ENCODE data around the gene XPOT. TPM values are rescaled to one million over a fixed set of nuclear protein-coding genes. Genes with fewer than 3 reads are reported as not detected.
"Not testable (repeated sequence)": the region's sequence is repeated elsewhere in the genome, so short reads cannot be mapped to it uniquely, and the experiment has no call there.

The XPOT gene
- total RNA-seq (10 to 100 TPM; 88.8 TPM), polyA plus RNA-seq (10 to 100 TPM; 50.2 to 50.8 TPM)

- Histone ChIP-seq H3K4me3 (ENCODE audit: low read length in 2 of 2) (peak within 1 kb of the TSS; percentile 78 to 86), H3K27me3 (ENCODE audit: insufficient read depth, low read length) (no peaks in the 10 kb centered on the region), H3K4me1 (ENCODE audit: insufficient read depth, low read length) (peaks cover 33% of the 10 kb centered on the region), H3K36me3 (ENCODE audit: insufficient read depth, low read length) (no peaks in the 10 kb centered on the region), H3K9me3 (ENCODE audit: control insufficient read depth in 1 of 2, low read length in 2 of 2) (no peaks in the 10 kb centered on the region), H3K27ac (ENCODE audit: low read depth, low read length) (peak within 1 kb of the TSS; percentile 91)
- intact Hi-C loops (cut with micrococcal nuclease), result loop anchor here (1.0 to 10.0 kb wide), 8 partner anchors 49 to 1901 kb away; partner anchors contain the start of genes GNS, HELB, KICS2 and RXYLT1
- Mint-ChIP-seq H3K27ac (peak within 1 kb of the TSS; percentile 94 to 98 (median 97)), H3K36me3 (peaks cover 0 to 9% of the 10 kb centered on the region in 2 donors), H3K9me3 (peaks cover 0 to 2% (median 0%) of the 10 kb centered on the region in 8 donors), H3K4me3 (peak within 1 kb of the TSS; percentile 90 to 98 (median 96)), H3K27me3 (no peaks in the 10 kb centered on the region), H3K4me1 (peaks cover 21 to 49% (median 37%) of the 10 kb centered on the region in 4 donors)
- CTCF ChIA-PET (ENCODE audit: partially characterized antibody), result interaction anchor here (1.1 to 1.2 kb wide), 2 partner anchors 11 to 15 kb away, joined by 3 to 4 read pairs; no protein-coding TSS in a partner anchor
- POLR2A ChIA-PET (ENCODE audit: partially characterized antibody), result interaction anchor here (0.8 to 2.9 kb wide), 12 partner anchors 8 to 765 kb away, joined by 3 to 15 read pairs (median 4); partner anchors contain the start of genes C12orf56, KICS2 and LEMD3
- DNase-seq, result peak; percentile 91 to 95 (median 94)
Observed at GRCh38 chr12:64403707-64404469, at the start of gene XPOT. TSS of gene XPOT (plus strand) at chr12:64404392. CDS start at chr12:64410036, 5,644 bp downstream.

- H3K36me3 Mint-ChIP-seq; H3K4me3 ChIP-seq (ENCODE audit: low read length in 2 of 2); H3K27ac Mint-ChIP-seq; H3K36me3 ChIP-seq (ENCODE audit: insufficient read depth, low read length); H3K4me1 ChIP-seq (ENCODE audit: insufficient read depth, low read length); POLR2A ChIA-PET (ENCODE audit: partially characterized antibody); H3K27me3 ChIP-seq (ENCODE audit: insufficient read depth, low read length); H3K9me3 ChIP-seq (ENCODE audit: control insufficient read depth in 1 of 2, low read length in 2 of 2); H3K27ac ChIP-seq (ENCODE audit: low read depth, low read length); CTCF ChIA-PET (ENCODE audit: partially characterized antibody); H3K4me1 Mint-ChIP-seq; intact Hi-C loops (cut with micrococcal nuclease); H3K27me3 Mint-ChIP-seq; H3K4me3 Mint-ChIP-seq; DNase-seq: not testable (repeated sequence)
- peaks cover 0 to 24% (median 14%) of the 10 kb centered on the region in 8 donors for H3K9me3 Mint-ChIP-seq
Observed at GRCh38 chr12:64356209-64356608, 48.0 kb upstream of the XPOT start.

DNA sequence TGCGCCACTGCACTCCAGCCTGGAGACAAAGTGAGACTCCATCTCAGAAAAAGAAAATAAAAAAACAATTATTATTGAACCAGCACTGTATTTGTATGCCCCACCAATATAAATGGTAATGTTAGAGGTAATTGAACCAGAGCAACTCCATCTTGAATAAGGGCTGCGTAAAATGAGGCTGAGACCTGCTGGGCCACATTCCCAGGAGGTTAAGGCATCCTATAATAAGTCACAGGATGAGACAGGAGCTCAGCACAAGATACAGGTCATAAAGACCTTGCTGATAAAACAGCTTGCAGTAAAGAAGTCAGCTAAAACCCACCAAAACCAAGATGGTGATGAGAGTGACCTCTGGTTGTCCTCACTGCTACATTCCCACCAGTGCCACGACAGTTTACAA is 43.0 kb upstream of the XPOT start:
- H3K27me3 Mint-ChIP-seq; H3K9me3 ChIP-seq (ENCODE audit: control insufficient read depth in 1 of 2, low read length in 2 of 2); H3K4me3 ChIP-seq (ENCODE audit: low read length in 2 of 2); H3K27me3 ChIP-seq (ENCODE audit: insufficient read depth, low read length); POLR2A ChIA-PET (ENCODE audit: partially characterized antibody); H3K27ac Mint-ChIP-seq; H3K36me3 Mint-ChIP-seq; CTCF ChIA-PET (ENCODE audit: partially characterized antibody); intact Hi-C loops (cut with micrococcal nuclease); H3K36me3 ChIP-seq (ENCODE audit: insufficient read depth, low read length); H3K4me1 Mint-ChIP-seq; DNase-seq; H3K4me1 ChIP-seq (ENCODE audit: insufficient read depth, low read length); H3K4me3 Mint-ChIP-seq; H3K27ac ChIP-seq (ENCODE audit: low read depth, low read length): not testable (repeated sequence)
- peaks cover 0 to 12% (median 7%) of the 10 kb centered on the region in 8 donors for H3K9me3 Mint-ChIP-seq

DNA sequence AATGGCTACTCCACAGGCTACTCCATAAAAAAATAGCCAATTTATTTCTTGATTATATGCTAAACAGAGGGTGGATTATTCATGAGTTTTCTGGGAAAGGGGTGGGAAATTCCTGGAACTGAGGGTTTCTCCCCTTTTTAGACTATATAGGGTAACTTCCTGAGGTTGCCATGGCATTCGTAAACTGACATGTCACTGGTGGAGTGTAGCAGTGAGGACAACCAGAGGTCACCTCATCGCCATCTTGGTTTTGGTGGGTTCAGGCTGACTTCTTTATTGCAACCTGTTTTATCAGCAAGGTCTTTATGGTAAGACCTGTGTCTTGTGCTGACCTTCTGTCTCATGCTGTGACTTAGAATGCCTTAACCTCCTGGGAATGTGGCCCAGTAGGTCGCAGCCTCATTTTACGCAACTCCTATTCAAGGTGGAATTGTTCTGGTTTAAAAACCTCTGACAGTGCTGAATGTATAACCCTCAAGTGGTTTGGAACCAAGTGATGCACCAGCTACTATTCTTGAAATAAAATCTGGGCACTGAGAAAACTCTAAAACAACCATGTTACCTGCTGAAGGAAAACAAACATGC is 41.4 kb upstream of the XPOT start:
- intact Hi-C loops (cut with micrococcal nuclease), result no loop called here

DNA sequence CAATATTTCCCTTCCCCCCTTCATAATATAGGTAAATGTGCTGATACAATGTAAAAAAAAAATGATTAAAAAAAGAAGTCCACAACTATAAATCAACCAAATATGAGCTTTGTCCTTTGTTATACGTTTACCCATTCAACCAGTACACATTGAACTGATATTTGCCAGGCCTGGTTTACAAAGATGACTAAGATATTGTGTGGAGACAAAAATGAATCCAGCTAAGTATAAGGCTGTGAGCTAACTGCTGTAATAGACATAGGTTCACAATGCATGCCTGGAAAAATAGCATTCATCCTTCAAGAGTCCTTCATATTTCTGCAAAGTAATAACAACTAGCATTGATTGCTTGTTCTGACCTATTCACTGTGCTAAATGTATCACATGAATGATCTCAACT is 20.5 kb upstream of the XPOT start:
- Mint-ChIP-seq H3K36me3 (peaks cover 0 to 1% of the 10 kb centered on the region in 2 donors), H3K27me3 (no peaks in the 10 kb centered on the region), H3K9me3 (peaks cover 0 to 15% (median 11%) of the 10 kb centered on the region in 8 donors), H3K4me3 (no peak overlapping the region), H3K4me1 (peaks cover 16 to 46% (median 26%) of the 10 kb centered on the region in 4 donors), H3K27ac (peak overlapping the region in 4 of 7 donors; percentile 20 to 62 (median 34))
- no peak overlapping the region for H3K27ac ChIP-seq (ENCODE audit: low read depth, low read length)
- POLR2A ChIA-PET (ENCODE audit: partially characterized antibody), result interaction anchor here (1.0 kb wide), 1 partner anchor 341 kb away, joined by 5 read pairs; no protein-coding TSS in a partner anchor
- no peaks in the 10 kb centered on the region for H3K36me3 ChIP-seq (ENCODE audit: insufficient read depth, low read length)
- H3K27me3 ChIP-seq (ENCODE audit: insufficient read depth, low read length), result no peaks in the 10 kb centered on the region
- peaks cover 26% of the 10 kb centered on the region for H3K4me1 ChIP-seq (ENCODE audit: insufficient read depth, low read length)
- CTCF ChIA-PET (ENCODE audit: partially characterized antibody), result interaction anchor here (0.6 to 0.7 kb wide), 2 partner anchors 129 to 509 kb away, joined by 3 to 4 read pairs; no protein-coding TSS in a partner anchor
- no peaks in the 10 kb centered on the region for H3K9me3 ChIP-seq (ENCODE audit: control insufficient read depth in 1 of 2, low read length in 2 of 2)
- intact Hi-C loops (cut with micrococcal nuclease), result no loop called here
- no peak overlapping the region for H3K4me3 ChIP-seq (ENCODE audit: low read length in 2 of 2)
- no peak for DNase-seq

More for the DNA sequence above, 41.4 kb upstream of the XPOT start:
- Histone ChIP-seq H3K4me1 (ENCODE audit: insufficient read depth, low read length) (no peaks in the 10 kb centered on the region), H3K27ac (ENCODE audit: low read depth, low read length) (no peak overlapping the region), H3K9me3 (ENCODE audit: control insufficient read depth in 1 of 2, low read length in 2 of 2) (no peaks in the 10 kb centered on the region), H3K27me3 (ENCODE audit: insufficient read depth, low read length) (no peaks in the 10 kb centered on the region), H3K36me3 (ENCODE audit: insufficient read depth, low read length) (no peaks in the 10 kb centered on the region), H3K4me3 (ENCODE audit: low read length in 2 of 2) (no peak overlapping the region)
- H3K4me1 Mint-ChIP-seq, result no peaks in the 10 kb centered on the region
- no peaks in the 10 kb centered on the region for H3K27me3 Mint-ChIP-seq
- no peak overlapping the region for H3K27ac Mint-ChIP-seq
- no peaks in the 10 kb centered on the region for H3K9me3 Mint-ChIP-seq
- ChIA-PET CTCF (ENCODE audit: partially characterized antibody) (no interaction called here), POLR2A (ENCODE audit: partially characterized antibody) (no interaction called here)
- no peak for DNase-seq
- H3K36me3 Mint-ChIP-seq, result no peaks in the 10 kb centered on the region
- no peak overlapping the region for H3K4me3 Mint-ChIP-seq

GRCh38 chr12:64385019-64385418 is 19.2 kb upstream of the XPOT start:
- peak in 4 of 5 donors; percentile 30 to 42 (median 36) for DNase-seq
- H3K9me3 Mint-ChIP-seq, result peaks cover 0 to 15% (median 11%) of the 10 kb centered on the region in 8 donors
- ChIA-PET CTCF (ENCODE audit: partially characterized antibody) (interaction anchor here (0.6 to 1.3 kb wide), 2 partner anchors 9 to 110 kb away, joined by 3 read pairs; no protein-coding TSS in a partner anchor), POLR2A (ENCODE audit: partially characterized antibody) (interaction anchor here (1.0 to 1.3 kb wide), 3 partner anchors 9 to 342 kb away, joined by 3 to 6 read pairs (median 5); partner anchors contain the start of gene XPOT)
- Histone ChIP-seq H3K9me3 (ENCODE audit: control insufficient read depth in 1 of 2, low read length in 2 of 2) (no peaks in the 10 kb centered on the region), H3K4me1 (ENCODE audit: insufficient read depth, low read length) (peaks cover 28% of the 10 kb centered on the region), H3K27ac (ENCODE audit: low read depth, low read length) (no peak overlapping the region), H3K36me3 (ENCODE audit: insufficient read depth, low read length) (no peaks in the 10 kb centered on the region), H3K27me3 (ENCODE audit: insufficient read depth, low read length) (no peaks in the 10 kb centered on the region), H3K4me3 (ENCODE audit: low read length in 2 of 2) (no peak overlapping the region)
- H3K36me3 Mint-ChIP-seq, result peaks cover 0 to 1% of the 10 kb centered on the region in 2 donors
- intact Hi-C loops (cut with micrococcal nuclease), result no loop called here
- H3K4me1 Mint-ChIP-seq, result peaks cover 18 to 46% (median 28%) of the 10 kb centered on the region in 4 donors
- no peaks in the 10 kb centered on the region for H3K27me3 Mint-ChIP-seq
- H3K27ac Mint-ChIP-seq, result peak overlapping the region; percentile 45 to 94 (median 80)
- peak overlapping the region in 6 of 8 donors; percentile 23 to 77 (median 68) for H3K4me3 Mint-ChIP-seq

GRCh38 chr12:64385468-64385867 is 18.7 kb upstream of the XPOT start:
- H3K36me3 ChIP-seq (ENCODE audit: insufficient read depth, low read length), result no peaks in the 10 kb centered on the region
- peaks cover 32% of the 10 kb centered on the region for H3K4me1 ChIP-seq (ENCODE audit: insufficient read depth, low read length)
- H3K9me3 ChIP-seq (ENCODE audit: control insufficient read depth in 1 of 2, low read length in 2 of 2), result no peaks in the 10 kb centered on the region
- no peaks in the 10 kb centered on the region for H3K27me3 Mint-ChIP-seq
- no peak for DNase-seq
- peak overlapping the region; percentile 2 to 77 (median 45) for H3K4me3 Mint-ChIP-seq
- no peaks in the 10 kb centered on the region for H3K27me3 ChIP-seq (ENCODE audit: insufficient read depth, low read length)
- intact Hi-C loops (cut with micrococcal nuclease), result no loop called here
- peaks cover 18 to 44% (median 28%) of the 10 kb centered on the region in 4 donors for H3K4me1 Mint-ChIP-seq
- no peak overlapping the region for H3K27ac ChIP-seq (ENCODE audit: low read depth, low read length)
- ChIA-PET CTCF (ENCODE audit: partially characterized antibody) (interaction anchor here (0.6 to 1.3 kb wide), 2 partner anchors 9 to 111 kb away, joined by 3 read pairs; no protein-coding TSS in a partner anchor), POLR2A (ENCODE audit: partially characterized antibody) (interaction anchor here (1.1 to 1.3 kb wide), 2 partner anchors 9 to 19 kb away, joined by 3 to 6 read pairs; partner anchors contain the start of gene XPOT)
- H3K36me3 Mint-ChIP-seq, result peaks cover 0 to 1% of the 10 kb centered on the region in 2 donors
- H3K4me3 ChIP-seq (ENCODE audit: low read length in 2 of 2), result no peak overlapping the region
- H3K27ac Mint-ChIP-seq, result peak overlapping the region; percentile 45 to 94 (median 77)
- H3K9me3 Mint-ChIP-seq, result peaks cover 0 to 10% (median 7%) of the 10 kb centered on the region in 8 donors
